K562 (cell line): ENCODE measurements around the gene PPP1R36. TPM values are rescaled to one million over a fixed set of nuclear protein-coding genes. Genes with fewer than 3 reads are reported as not detected.
A peak's percentile ranks its signal among the peaks of the same experiment; 100 is the strongest.

Experiments used
- ATAC-seq: fragments of 200-7000 bp; cut with Tn5 transposase; 3 replicates; pipeline ENCODE4 v1.9.1; 2020; ENCODE audit warnings: moderate library complexity
- BruUV-seq: library from RNA; stranded (reverse); fragments of 400-500 nt; replicated peaks from 2 replicates; lab custom pipeline; 2021; lab: Mats Ljungman, UMichigan
- CTCF ChIA-PET: fragments of 300-600 bp; formaldehyde crosslinking; extraction: SDS; loops from one replicate; lab custom pipeline; 2021; ENCODE audit warnings: low intra/inter-chr PET ratio; lab: Yijun Ruan, JAX
- POLR2A ChIA-PET: fragments of 300-600, 350-650 bp; sonication (Branson Sonifier 250); formaldehyde crosslinking; extraction: SDS; loops from one replicate; lab custom pipeline; 2021; ENCODE audit warnings: antibody characterized with exemption, inconsistent platforms; lab: Yijun Ruan, JAX
- DNase-seq, 4 experiments: peaks; one replicate each; pipeline versions ENCODE4 v3.0.0 to v3.0.0-alpha.2; 2011 to 2018; ENCODE audit warnings: low spot score in 3 of 4, mixed read lengths in 3 of 4; ENCODE audit errors: extremely low read depth in 1 of 4
- FAIRE-seq: peaks from 2 replicates; lab custom pipeline; 2011; peaks lifted over from hg19 to GRCh38; lab: Jason Lieb, UNC
- H2AFZ ChIP-seq: 2 replicates; pipeline ENCODE4 v1.6.0; 2011; ENCODE audit warnings: low read depth, low read length, control low read depth, inconsistent platforms
- H3K27ac ChIP-seq: fragments of 200-600 bp; 3 replicates; pipeline ENCODE4 v1.8.0; 2011; ENCODE audit warnings: low read depth, mild to moderate bottlenecking, control low read depth, inconsistent platforms, low read length, moderate library complexity, mixed read lengths; ENCODE audit errors: extremely low read depth
- H3K27me3 ChIP-seq, 2 experiments: fragments of 300-600 bp in 1 of 2; 2 replicates in 1 of 2; 3 replicates in 1 of 2; pipeline versions ENCODE4 v1.6.0 to v1.8.0; 2011; ENCODE audit warnings: inconsistent platforms in 2 of 2, low read length in 2 of 2, mild to moderate bottlenecking in 1 of 2, mixed read lengths in 1 of 2, moderate library complexity in 1 of 2; ENCODE audit not compliant: control insufficient read depth in 2 of 2, insufficient read depth in 2 of 2
- H3K36me3 ChIP-seq: fragments of 300-600 bp; 3 replicates; pipeline ENCODE4 v1.8.0; 2011; ENCODE audit warnings: mild to moderate bottlenecking, low read length, inconsistent platforms; ENCODE audit not compliant: control insufficient read depth, insufficient read depth
- H3K4me1 ChIP-seq, 2 experiments: fragments of 200-600 bp in 1 of 2; replicated peaks in 1 of 2; 2 replicates in 1 of 2; 3 replicates in 1 of 2; pipeline versions ENCODE4 v1.5.1 to v1.8.0; 2011; ENCODE audit warnings: inconsistent platforms in 2 of 2, low read length in 2 of 2, mild to moderate bottlenecking in 1 of 2, mixed read lengths in 1 of 2, moderate library complexity in 1 of 2; ENCODE audit not compliant: control insufficient read depth in 2 of 2, insufficient read depth in 2 of 2
- H3K4me2 ChIP-seq: 2 replicates; pipeline ENCODE4 v1.6.1; 2011; ENCODE audit warnings: low read length, control low read depth, inconsistent platforms, mixed read lengths; ENCODE audit not compliant: insufficient read depth
- H3K4me3 ChIP-seq: fragments of 200-600 bp; sonication (generic), shearing (Covaris generic); 2 replicates; pipeline ENCODE4 v1.5.1; 2016; ENCODE audit warnings: control low read depth, inconsistent platforms
- H3K79me2 ChIP-seq: fragments of 200-600 bp; 3 replicates; pipeline ENCODE4 v1.8.0; 2011; ENCODE audit warnings: low read length, inconsistent platforms; ENCODE audit not compliant: control insufficient read depth, insufficient read depth
- H3K9ac ChIP-seq, 2 experiments: 2 replicates each; pipeline versions ENCODE4 v1.6.0 to v1.6.1; 2011; ENCODE audit warnings: low read depth in 2 of 2, low read length in 2 of 2, control low read depth in 1 of 2, inconsistent platforms in 1 of 2, mild to moderate bottlenecking in 1 of 2, mixed read lengths in 1 of 2; ENCODE audit not compliant: insufficient read depth in 1 of 2
- H3K9me1 ChIP-seq: one replicate; pipeline ENCODE4 v1.6.0; 2011; ENCODE audit warnings: inconsistent platforms, mild to moderate bottlenecking, low read length, moderate library complexity; ENCODE audit not compliant: control insufficient read depth, insufficient read depth
- H3K9me3 ChIP-seq: replicated peaks from 2 replicates; pipeline ENCODE4 v1.5.1; 2011; ENCODE audit warnings: low read depth, low read length, inconsistent platforms; ENCODE audit not compliant: control insufficient read depth, insufficient read depth
- H4K20me1 ChIP-seq: replicated peaks from 2 replicates; pipeline ENCODE4 v1.6.1; 2011; ENCODE audit warnings: low read length, inconsistent platforms, mixed read lengths; ENCODE audit not compliant: control insufficient read depth, insufficient read depth
- DPF2 ChIP-seq: fragments of 450-650 bp; IDR thresholded peaks from 2 replicates; pipeline ENCODE4 v1.6.1; 2016
- NR2C1 ChIP-seq, 2 experiments: fragments of 450-650 bp; IDR thresholded peaks; 2 replicates each; pipeline ENCODE4 v1.6.1; 2017; ENCODE audit warnings: mild to moderate bottlenecking in 2 of 2, antibody characterized with exemption in 1 of 2, inconsistent platforms in 1 of 2, missing compliant biosample characterization in 1 of 2, missing genetic modification characterization in 1 of 2
- PTRF ChIP-seq: fragments of 450-650 bp; IDR thresholded peaks from 2 replicates; pipeline ENCODE4 v1.6.1; 2016; ENCODE audit warnings: mild to moderate bottlenecking, missing genetic modification characterization, missing compliant biosample characterization
- SMARCC2 ChIP-seq: fragments of 450-650 bp; IDR thresholded peaks from 2 replicates; pipeline ENCODE4 v1.6.1; 2017; ENCODE audit warnings: antibody characterized with exemption, moderate library complexity, mild to moderate bottlenecking, low read depth
- ZNF253 ChIP-seq: fragments of 250-450 bp; sonication (Bioruptor Pico); conservative IDR thresholded peaks from 2 replicates; pipeline ENCODE4 v1.6.1; 2021; ENCODE audit warnings: mild to moderate bottlenecking
- ZNF316 ChIP-seq: fragments of 450-650 bp; IDR thresholded peaks from 2 replicates; pipeline ENCODE4 v1.6.1; 2016
- WGBS: fragments of 100-300 bp; shearing (Covaris generic); methylation state at CpG from one replicate; pipeline ENCODE4 v1.1.6; 2016; ENCODE audit warnings: low coverage, mixed read lengths; ENCODE audit not compliant: insufficient coverage; ENCODE audit errors: missing lambda C conversion rate; 5-methylcytosine and 5-hydroxymethylcytosine counted together
- in situ Hi-C: fragments of 300-500 bp; cut with MboI; formaldehyde crosslinking; loops from 4 replicates; pipeline ENCODE4 v1.15.0; 2018; ENCODE audit warnings: inconsistent platforms, mixed read lengths
- intact Hi-C: fragments of 100-400 bp; cut with micrococcal nuclease; formaldehyde crosslinking; loops from 2 replicates; pipeline ENCODE4 v1.14.2; 2022
- polyA plus RNA-seq, 8 experiments: library from polyadenylated mRNA; depleted of rRNA in 4 of 8; stranded (reverse) in 5 of 8; unstranded in 3 of 8; fragments of >200 nt; fragmentation: Nextera tagmentation in 2 of 8; fragmentation: Illumina TruSeq in 1 of 8; extraction: Ambion mirVana in 2 of 8; extraction: Trizol in 1 of 8; gene quantifications; 2 replicates each; pipeline versions ENCODE4 v1.2.1 to v1.2.3, GENCODE V29; 2011 to 2014; ENCODE audit warnings: inconsistent platforms in 1 of 8, missing spikeins in 1 of 8
- total RNA-seq, 7 experiments: library from RNA; depleted of rRNA in 6 of 7; stranded (reverse); fragments of >200 nt in 6 of 7; fragmentation: Illumina TruSeq in 2 of 7; extraction: Trizol in 2 of 7; gene quantifications; 2 replicates each; pipeline versions ENCODE4 v1.2.1 to v1.2.3, GENCODE V29; 2011 to 2021; ENCODE audit warnings: low replicate concordance in 1 of 7

The PPP1R36 gene
- total and polyA plus RNA-seq, 9 of the 15 experiments (the other 6 are each of a cell fraction or from before 2014, with no cell fraction given), result 0.29 TPM; not detected in 8

DNA sequence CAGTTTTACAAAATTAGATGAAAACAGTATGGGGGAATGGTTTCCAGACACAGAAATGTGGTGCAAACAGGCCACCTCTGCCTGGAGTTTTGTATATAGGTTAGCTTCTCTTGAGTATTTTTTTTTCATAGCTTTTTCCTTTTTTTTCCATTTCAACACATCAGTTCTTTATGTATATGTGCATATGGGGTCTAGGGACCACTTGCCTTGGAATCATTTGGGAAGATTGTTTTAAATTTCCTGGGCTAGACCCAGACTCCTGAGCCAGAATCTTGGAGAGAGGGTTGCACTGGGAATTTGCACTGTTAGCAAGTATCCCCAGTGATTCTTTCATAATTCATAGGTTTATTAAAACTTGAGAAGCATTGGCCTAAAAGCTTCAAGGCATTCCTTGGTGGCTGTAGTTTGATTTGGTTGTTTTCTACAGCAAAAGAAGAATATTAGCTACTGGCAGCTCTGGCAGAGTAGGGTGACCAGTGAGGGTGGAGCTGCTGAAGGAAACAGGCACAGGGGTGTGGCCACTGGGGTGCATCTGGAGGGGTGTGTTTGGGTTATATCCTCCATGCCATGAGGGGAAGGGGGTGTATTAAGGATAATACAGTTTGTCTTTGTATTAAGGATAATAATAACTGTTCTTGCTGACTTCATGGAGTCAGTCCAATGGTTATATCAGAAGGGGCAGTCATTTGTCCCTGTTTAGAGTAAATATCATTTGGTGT, 22.8 kb downstream of the PPP1R36 start:
- Histone ChIP-seq H3K27ac (no peak overlapping the region), H4K20me1 (no peaks in the 10 kb centered on the region), H3K4me1 (no peaks in the 10 kb centered on the region), H3K27me3 (peaks cover 2 to 12% of the 10 kb centered on the region in 2 experiments; a peak in 4 of 5 replicates), H3K4me3 (no peak overlapping the region), H3K4me2 (no peak overlapping the region), H3K9ac (no peak overlapping the region), H3K36me3 (no peaks in the 10 kb centered on the region), H2AFZ (no peak overlapping the region), H3K9me1 (no peaks in the 10 kb centered on the region)
- CTCF ChIA-PET, result no interaction called here
- intact Hi-C loops (no loop called here), in situ Hi-C loops (no loop called here)
- BruUV-seq, result no TSS peak
- ATAC-seq, result no peak
- TF ChIP-seq SMARCC2 (no peak), DPF2 (no peak), PTRF (tag) (no peak), ZNF253 (CRISPR knock-in tag) (no peak)
- TF ChIP-seq, all 486 proteins: peak for 0
- H3K9me3 ChIP-seq, result no peaks in the 10 kb centered on the region
- DNase-seq (no peak), FAIRE-seq (no peak)
- POLR2A ChIA-PET, result interaction anchor here (0.6 kb wide), 1 partner anchor 642 kb away, joined by 3 read pairs; no protein-coding TSS in a partner anchor
- no peaks in the 10 kb centered on the region for H3K79me2 ChIP-seq

DNA sequence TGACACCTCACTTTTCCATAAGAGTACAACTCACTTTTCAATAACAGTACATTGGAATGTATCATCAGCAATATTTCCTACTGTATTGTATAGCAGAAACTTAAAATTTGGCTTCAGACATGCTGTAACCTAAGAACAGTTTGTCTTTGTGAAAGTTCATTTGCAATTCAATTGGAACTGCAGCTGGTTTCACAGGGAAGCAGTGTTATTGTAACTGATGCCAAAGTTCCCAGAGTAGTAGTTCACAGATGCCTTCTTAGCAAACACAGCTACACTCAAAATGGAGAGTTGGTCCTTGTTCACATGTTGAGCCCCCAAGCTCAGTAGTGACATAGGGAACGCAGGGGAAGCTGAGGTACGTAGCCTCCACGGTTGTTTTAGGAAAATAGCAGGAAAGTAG, 23.3 kb downstream of the PPP1R36 start:
- Histone ChIP-seq H2AFZ (no peak overlapping the region), H3K4me1 (no peaks in the 10 kb centered on the region), H3K4me3 (no peak overlapping the region), H4K20me1 (no peaks in the 10 kb centered on the region), H3K79me2 (no peaks in the 10 kb centered on the region), H3K9ac (no peak overlapping the region), H3K9me3 (no peaks in the 10 kb centered on the region), H3K27ac (no peak overlapping the region), H3K9me1 (no peaks in the 10 kb centered on the region)
- in situ Hi-C loops (no loop called here), intact Hi-C loops (no loop called here)
- ATAC-seq (no peak), DNase-seq (no peak)
- ChIA-PET CTCF (no interaction called here), POLR2A (interaction anchor here (0.6 kb wide), 1 partner anchor 643 kb away, joined by 3 read pairs; no protein-coding TSS in a partner anchor)
- WGBS, result 0% methylated on average over 3 of the region's 3 CpGs
- TF ChIP-seq NR2C1 (IDR thresholded peaks at IDR 0.05) (no peak), NR2C1 (tag; IDR thresholded peaks at IDR 0.05) (no peak), ZNF316 (peak; percentile 20; the same call in 1 of the 2 replicates)
- TF ChIP-seq, all 486 proteins: peak for 1
- no TSS peak for BruUV-seq
- no peak for FAIRE-seq
- Histone ChIP-seq H3K4me2 (no peak overlapping the region), H3K36me3 (no peaks in the 10 kb centered on the region), H3K27me3 (peaks cover 2 to 12% of the 10 kb centered on the region in 2 experiments; a peak in 4 of 5 replicates)
